ENCODE data around the gene NTRK2.

Gene NTRK2

GRCh38 chr9:84785792-84786547 lies 116.4 kb downstream of the NTRK2 start:
- no peak for DNase-seq

DNA sequence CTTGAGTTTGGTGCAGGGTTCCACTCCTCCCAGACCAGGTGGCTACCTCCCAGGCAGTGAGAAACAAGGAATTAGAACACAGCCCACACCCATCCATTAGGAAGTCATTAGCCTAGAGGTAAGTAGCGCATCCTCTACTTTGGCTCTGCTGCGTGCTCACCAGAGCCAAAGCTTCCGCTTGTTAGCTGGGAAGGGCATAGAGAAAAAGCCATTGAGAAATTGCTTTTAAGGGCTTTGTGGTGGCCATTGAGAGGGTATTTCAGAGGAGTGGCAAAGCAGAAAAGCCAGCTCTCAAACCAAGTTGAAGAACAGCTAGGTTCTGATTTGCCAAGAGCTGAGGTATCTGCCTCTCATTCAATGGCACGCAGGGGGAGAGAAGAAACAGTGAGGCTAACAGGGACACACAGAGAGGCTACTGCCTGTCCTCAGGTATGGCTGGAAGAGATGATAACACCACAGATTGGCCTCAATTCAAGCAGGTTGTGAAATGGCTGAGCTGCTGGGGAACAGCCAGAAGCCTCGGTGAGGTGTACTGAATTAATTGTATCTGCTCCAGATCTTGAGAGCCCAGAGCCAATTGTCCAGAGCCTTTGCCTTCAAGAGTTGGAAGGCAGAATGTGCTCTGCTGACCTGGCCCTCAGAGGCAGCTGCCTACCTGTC lies 119.4 kb downstream of the NTRK2 start:
- no peak for DNase-seq

- DNase-seq, result no peak
These were observed 119.9 kb downstream of the NTRK2 start for GRCh38 chr9:84789463-84789830.

DNA sequence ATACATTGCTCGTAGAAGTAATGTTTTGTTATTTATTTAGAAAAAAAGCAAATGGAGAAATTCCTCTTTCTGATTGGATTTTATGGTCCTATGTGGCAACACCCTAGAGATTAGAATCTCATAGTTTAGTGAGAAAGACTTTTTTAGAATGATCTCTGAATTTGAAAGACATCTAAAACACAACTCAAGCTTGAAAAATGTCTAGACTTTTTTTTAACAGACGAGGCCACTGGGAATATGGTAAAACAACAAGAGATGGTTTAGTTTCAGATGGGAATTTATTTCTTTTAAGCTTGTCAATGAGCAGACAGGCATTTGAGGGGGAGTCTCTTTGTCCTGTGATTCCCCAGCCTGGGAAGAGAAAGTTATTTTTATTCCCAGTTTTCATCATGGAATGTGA lies 122.1 kb downstream of the NTRK2 start:
- no peak for DNase-seq

GRCh38 chr9:84793251-84793650 lies 123.7 kb downstream of the NTRK2 start:
- DNase-seq, result no peak

- DNase-seq, result no peak
These were observed 125.6 kb downstream of the NTRK2 start for GRCh38 chr9:84794981-84795637.

DNA sequence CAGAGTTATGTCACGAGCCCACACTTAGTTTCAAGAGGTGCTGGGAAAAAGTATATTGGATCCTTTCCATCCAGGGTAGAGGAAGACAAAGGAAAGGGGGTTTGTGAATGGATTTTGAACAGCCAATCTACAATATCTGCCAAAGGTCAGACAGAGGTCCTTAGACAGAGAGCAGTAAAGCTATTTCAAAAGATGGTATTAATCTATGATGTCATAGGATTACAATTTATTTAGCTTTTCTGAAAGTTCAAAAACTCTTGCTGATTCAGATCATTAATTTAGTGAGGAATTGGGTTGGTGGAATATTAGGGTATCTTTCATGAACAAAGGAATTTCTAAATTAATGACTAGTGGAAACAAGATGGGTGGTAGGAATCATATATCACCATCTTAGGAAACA lies 126.9 kb downstream of the NTRK2 start:
- no peak for DNase-seq

DNA sequence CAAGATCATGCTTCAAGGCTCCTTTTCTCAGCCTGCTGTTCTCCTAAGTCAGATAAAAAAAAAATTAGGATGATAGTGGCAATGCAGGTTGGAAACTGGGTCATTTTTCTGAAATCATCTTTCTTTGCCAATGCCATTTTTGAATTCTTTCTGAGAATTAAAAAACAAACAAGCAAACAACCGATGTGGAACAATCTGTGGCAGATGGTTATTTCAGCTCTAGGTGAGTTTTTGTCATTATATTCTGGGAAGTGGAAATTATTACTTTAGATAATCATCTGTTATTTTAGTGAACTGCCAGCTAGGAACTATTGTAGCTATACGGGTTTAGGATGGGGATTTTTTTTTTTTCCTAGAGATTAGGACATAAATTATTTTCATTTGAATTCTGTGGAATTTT lies 129.7 kb downstream of the NTRK2 start:
- no peak for DNase-seq

GRCh38 chr9:84804951-84805694 lies 135.6 kb downstream of the NTRK2 start:
- no peak for DNase-seq

- no peak for DNase-seq
These were observed 137.9 kb downstream of the NTRK2 start for GRCh38 chr9:84807431-84807830.

DNA sequence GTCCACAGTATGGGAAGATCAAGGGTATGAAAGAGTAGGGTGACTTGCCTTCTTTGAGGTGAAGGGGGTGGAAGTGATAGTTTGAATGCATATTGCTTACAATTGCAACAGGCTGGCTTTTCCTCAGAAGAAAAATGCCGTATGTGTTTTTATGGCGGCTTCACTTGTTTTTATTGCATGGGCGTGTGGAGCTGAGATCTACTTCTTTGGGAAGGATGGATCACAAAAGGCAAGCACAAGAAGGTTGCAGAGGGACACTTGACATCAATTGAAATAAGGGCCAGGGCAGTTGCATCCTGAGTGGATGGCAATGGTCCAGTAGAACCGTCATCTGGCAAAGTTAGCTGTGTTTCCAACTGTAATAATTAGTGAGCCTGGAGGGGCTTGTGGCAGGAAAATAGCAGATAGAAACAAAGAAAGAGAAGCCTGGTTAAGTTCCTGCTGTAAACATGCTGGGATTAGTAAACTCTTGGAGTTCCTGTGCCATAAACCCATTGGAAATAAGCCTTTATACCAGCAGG lies 138.4 kb downstream of the NTRK2 start:
- DNase-seq, result no peak

DNA sequence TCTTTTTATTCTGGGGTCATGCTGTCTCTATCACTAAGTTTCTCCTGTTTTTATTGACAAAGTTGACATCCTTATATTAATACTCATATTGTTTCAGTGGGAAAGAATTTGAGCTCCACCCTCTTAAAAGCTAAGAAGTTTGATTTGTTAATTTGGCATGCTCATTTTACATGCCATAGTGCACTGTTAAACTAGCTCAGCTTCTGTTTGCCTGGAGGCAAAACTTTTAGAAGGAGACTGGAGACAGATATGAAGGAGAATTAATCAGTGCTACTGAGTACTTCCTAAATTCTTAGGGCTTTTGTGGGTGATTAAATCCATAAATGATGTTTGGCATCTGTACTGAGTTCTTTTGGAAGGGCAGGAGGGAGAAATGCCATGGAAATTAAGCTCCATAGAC lies 138.9 kb downstream of the NTRK2 start:
- no peak for DNase-seq

DNA sequence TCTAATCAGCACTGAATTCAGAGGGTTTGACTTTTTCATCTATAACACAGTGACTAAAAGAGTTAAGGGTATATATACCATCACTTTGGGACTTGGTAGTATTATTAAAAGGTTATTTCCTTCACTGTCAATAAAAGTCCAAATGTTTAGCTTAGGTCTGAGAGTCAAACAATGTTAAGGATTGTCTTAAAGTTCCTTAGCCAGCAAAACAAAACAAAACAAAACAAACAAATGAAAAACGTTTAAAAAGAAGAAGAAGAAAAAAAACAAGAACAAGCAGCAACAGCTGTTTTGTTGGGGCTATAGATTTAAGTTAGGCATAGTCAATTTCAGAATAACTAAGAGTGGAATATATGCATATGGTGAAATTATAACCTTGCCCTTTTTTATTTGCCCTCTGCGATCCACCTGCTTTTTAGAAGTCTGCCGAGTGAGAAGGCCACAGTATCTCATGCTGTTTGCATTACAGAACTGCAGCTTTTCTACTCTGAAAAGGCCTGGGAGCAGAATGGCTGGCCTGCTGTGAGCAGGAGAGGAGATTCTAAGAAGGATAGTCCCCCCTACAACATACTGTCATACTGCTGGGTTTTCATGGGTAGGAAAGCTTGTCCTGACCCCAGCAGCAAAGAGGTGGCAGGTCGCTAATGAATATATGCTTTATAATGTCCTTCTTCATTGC lies 141.7 kb downstream of the NTRK2 start:
- no peak for DNase-seq

- DNase-seq, result no peak
These were observed 142.2 kb downstream of the NTRK2 start for GRCh38 chr9:84811751-84812074.

GRCh38 chr9:84812355-84812754 lies 142.8 kb downstream of the NTRK2 start:
- DNase-seq, result no peak

GRCh38 chr9:84812847-84813246 lies 143.3 kb downstream of the NTRK2 start:
- no peak for DNase-seq

GRCh38 chr9:84815554-84815953 lies 146.0 kb downstream of the NTRK2 start:
- no peak for DNase-seq

GRCh38 chr9:84817038-84817437 lies 147.5 kb downstream of the NTRK2 start:
- no peak for DNase-seq

GRCh38 chr9:84818791-84819190 lies 149.3 kb downstream of the NTRK2 start:
- DNase-seq, result no peak

DNA sequence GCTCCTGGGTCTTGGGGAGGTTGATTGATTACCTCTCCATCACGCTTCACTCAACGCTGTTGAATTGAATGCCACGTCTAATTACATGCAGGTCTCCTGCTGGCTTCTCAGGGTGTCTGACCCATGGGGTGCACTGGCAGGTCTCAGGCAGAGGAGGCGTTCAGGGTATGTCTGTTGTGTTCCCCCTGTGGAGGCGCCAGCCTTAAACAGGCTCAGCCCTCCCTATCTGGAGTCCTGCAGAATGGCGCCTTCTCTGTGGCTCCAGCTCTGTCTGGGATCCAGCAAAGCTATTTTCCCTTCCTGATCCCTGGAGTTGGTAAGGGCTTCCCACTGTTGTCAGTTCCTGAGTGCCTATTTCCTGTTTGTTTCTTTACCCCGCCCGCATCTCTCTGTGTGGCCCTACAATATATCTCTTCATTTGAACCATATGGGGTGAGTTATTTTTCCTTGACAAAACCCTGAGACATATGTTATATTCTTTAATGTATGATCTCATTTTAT lies 150.0 kb downstream of the NTRK2 start:
- DNase-seq, result no peak

GRCh38 chr9:84821431-84821830 lies 151.9 kb downstream of the NTRK2 start:
- no peak for DNase-seq

DNA sequence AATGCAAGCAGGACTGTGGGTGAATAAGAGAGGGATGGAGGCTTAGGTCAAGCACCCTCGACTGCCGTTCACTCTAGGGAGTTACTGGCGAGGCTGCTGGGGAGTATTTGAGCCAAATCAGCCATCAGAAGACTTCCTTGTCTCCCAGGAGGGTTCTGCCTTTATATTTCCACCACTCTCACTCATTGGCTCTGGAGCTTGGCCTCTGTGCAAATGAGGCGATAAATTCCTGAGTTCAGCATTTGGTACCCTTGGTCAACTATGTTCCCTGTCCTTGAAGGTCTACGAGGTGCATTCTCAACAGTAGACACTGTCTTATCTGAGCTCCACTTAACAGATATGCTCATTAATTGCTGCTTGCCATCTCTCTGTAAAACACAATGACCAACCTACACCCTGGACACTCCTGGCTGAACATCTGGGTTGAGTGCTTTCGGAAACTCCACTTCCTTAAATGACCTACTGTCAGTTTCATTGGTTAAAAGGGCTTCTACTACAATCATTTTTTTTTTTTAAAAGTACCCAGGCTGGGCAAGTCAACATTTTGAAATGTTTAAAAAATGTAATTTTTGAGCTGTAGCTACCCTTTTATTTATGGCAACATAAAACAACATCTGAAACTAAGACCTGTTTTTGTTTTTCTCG lies 153.2 kb downstream of the NTRK2 start:
- DNase-seq, result no peak
